ENCODE measurements around the gene MNT. TPM values are rescaled to one million over a fixed set of nuclear protein-coding genes. Genes with fewer than 3 reads are reported as not detected.

Gene MNT
- total RNA-seq, 1 experiment from 2014 or later = 0.68 TPM

GRCh38 chr17:2351269-2351668, 49.6 kb downstream of the MNT start:
- no peak for DNase-seq (ENCODE audit: low read depth)
- in situ Hi-C loops (cut with HindIII; ENCODE audit: low pct_unique_long_range_greater_than_20kb, low sequenced_read_pairs) = no loop called here

GRCh38 chr17:2347805-2348685, 52.8 kb downstream of the MNT start:
- peak; percentile 69 for DNase-seq (ENCODE audit: low read depth)
- in situ Hi-C loops (cut with HindIII; ENCODE audit: low pct_unique_long_range_greater_than_20kb, low sequenced_read_pairs) = no loop called here

DNA sequence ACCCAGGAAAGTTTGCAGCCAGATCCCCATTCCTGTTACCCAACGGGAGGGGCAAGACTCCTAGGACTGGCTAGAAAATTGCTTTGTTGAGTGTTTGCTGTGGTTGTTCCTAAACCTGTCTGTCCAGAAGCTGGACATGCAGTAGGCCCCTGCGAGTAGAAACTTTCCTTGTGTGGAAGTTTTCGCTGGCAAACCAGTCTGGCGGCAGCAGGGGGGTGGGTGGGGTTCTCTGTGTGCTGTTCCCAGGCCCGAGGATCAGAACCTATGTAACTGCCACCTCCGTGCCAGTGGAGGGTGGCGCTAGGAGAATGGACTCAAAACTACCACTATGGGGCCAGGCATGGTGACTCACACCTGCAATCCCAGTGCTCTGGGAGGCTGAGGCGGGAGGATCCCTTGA, 54.4 kb downstream of the MNT start:
- DNase-seq (ENCODE audit: low read depth) = no peak
- in situ Hi-C loops (cut with HindIII; ENCODE audit: low pct_unique_long_range_greater_than_20kb, low sequenced_read_pairs) = no loop called here

- no peak for DNase-seq (ENCODE audit: low read depth)
- in situ Hi-C loops (cut with HindIII; ENCODE audit: low pct_unique_long_range_greater_than_20kb, low sequenced_read_pairs) = no loop called here
These were observed 56.3 kb downstream of the MNT start for GRCh38 chr17:2344528-2344927.

- in situ Hi-C loops (cut with HindIII; ENCODE audit: low pct_unique_long_range_greater_than_20kb, low sequenced_read_pairs) = no loop called here
- DNase-seq (ENCODE audit: low read depth) = no peak
These were observed 57.4 kb downstream of the MNT start for GRCh38 chr17:2343421-2343820.

- DNase-seq (ENCODE audit: low read depth) = no peak
- in situ Hi-C loops (cut with HindIII; ENCODE audit: low pct_unique_long_range_greater_than_20kb, low sequenced_read_pairs) = no loop called here
These were observed 62.6 kb downstream of the MNT start for GRCh38 chr17:2338315-2338657.

DNA sequence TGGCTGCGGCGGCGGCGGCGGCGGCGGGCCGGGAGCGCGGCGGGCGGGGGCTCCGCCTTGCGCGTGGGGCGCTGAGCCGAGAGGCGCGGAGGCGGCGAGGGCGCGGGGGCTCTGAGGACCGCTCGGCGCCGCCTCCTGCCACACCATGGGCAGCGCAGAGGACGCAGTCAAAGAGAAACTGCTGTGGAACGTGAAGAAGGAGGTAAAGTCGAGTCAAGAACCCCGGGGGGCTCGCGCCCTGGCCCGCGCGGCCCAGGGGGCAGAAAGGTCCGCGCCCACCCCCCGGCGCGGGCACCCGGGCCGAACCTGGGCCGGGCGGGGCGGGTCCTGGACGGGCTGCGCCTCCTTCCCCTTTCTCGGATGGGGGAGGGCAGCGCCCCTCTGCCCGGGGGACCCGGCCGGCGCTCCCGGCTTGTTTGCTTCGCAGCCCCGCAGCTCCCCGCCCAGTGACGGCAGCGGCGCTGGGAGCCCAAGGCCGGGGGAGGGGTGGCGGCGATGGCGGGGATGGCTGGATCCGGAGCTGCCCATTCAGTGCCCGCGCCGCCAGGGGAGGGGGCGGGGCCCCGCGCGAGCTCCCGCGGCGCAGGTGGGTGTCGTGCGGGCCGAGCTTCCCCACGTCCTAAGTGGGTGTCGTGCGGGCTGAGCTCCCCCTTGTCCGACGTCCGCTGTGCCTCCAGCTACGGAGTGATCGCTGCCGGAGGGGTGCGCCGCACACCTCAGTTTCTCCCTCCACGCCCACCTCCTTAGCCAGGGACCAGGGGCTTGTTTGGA, 63.1 kb downstream of the MNT start:
- DNase-seq (ENCODE audit: low read depth) = peak; percentile 54
- in situ Hi-C loops (cut with HindIII; ENCODE audit: low pct_unique_long_range_greater_than_20kb, low sequenced_read_pairs) = no loop called here

- peak; percentile 25 for DNase-seq (ENCODE audit: low read depth)
- in situ Hi-C loops (cut with HindIII; ENCODE audit: low pct_unique_long_range_greater_than_20kb, low sequenced_read_pairs) = no loop called here
These were observed 63.9 kb downstream of the MNT start, which contains the start of gene SGSM2 for GRCh38 chr17:2336852-2337543. SGSM2 (plus strand) TSS chr17:2337501; CDS start chr17:2337689, 188 bp downstream.

DNA sequence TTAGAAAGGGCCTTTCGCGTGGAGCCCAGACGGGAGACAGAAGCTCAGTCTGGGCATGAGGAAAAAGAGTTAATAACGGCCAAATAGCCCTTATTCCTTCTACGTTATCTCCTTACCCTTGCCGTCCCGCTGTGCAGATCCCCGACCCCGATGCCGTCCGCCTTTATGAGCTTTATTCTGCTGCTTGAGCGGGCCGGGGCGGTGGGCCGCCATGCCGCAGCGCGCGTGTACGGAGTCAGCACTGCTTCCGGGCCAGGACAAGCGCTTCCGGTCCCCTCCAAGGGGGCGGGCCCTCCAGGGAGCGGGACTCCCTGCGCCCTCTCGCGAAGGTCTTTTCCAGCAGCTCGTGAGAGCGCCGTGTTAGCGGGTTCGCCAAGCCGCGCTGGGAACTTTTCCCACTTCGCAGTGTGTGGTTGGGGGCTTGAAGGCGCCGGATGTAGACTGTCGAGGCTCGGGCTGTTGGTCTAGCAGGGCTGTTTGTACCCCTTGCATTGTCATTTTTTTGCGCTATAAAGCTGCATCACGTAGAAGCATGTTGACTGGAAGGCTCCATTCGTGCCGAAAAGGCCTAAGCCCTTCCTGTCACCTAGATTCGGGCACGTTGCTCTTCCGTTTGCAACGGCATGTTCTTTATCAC, 64.5 kb downstream of the MNT start, which contains the start of gene TSR1:
TSR1 (minus strand) TSS at position 243 of the 637 bp plus-strand sequence; CDS start at position 213, 30 bp downstream.
- DNase-seq (ENCODE audit: low read depth) = peak; percentile 78
- in situ Hi-C loops (cut with HindIII; ENCODE audit: low pct_unique_long_range_greater_than_20kb, low sequenced_read_pairs) = no loop called here

GRCh38 chr17:2335726-2336214, 65.1 kb downstream of the MNT start:
- no peak for DNase-seq (ENCODE audit: low read depth)
- in situ Hi-C loops (cut with HindIII; ENCODE audit: low pct_unique_long_range_greater_than_20kb, low sequenced_read_pairs) = no loop called here

Other genes starting within 250 kb of the MNT start
- 5.8 and 20.3 TPM in 2 replicates for gene SMG6, start 97.3 kb downstream of the MNT start, total RNA-seq (2014; rRNA removed; shearing (Covaris generic); ENCODE audit: low replicate concordance)
- gene SRR, start 97.1 kb downstream of the MNT start, total RNA-seq (2014; rRNA removed; shearing (Covaris generic); ENCODE audit: low replicate concordance) = 7.8 and 28.3 TPM in 2 replicates
- 23.9 and 29.1 TPM in 2 replicates for gene TSR1, start 64.6 kb downstream of the MNT start, total RNA-seq (2014; rRNA removed; shearing (Covaris generic); ENCODE audit: low replicate concordance)
- gene SGSM2, start 63.6 kb downstream of the MNT start, total RNA-seq (2014; rRNA removed; shearing (Covaris generic); ENCODE audit: low replicate concordance) = 16.9 and 26.1 TPM in 2 replicates
- 22.8 and 25.4 TPM in 2 replicates for gene METTL16, start 110.8 kb upstream of the MNT start, total RNA-seq (2014; rRNA removed; shearing (Covaris generic); ENCODE audit: low replicate concordance)
- 92.6 and 96.8 TPM in 2 replicates for gene PAFAH1B1, start 192.6 kb upstream of the MNT start, total RNA-seq (2014; rRNA removed; shearing (Covaris generic); ENCODE audit: low replicate concordance)

Data from Caki2 (cell line).